GM18909 (cell line): ENCODE measurements around the gene NDC80.
A peak's percentile ranks its signal among the peaks of the same experiment; 100 is the strongest.
"Not testable (repeated sequence)": the region's sequence is repeated elsewhere in the genome, so short reads cannot be mapped to it uniquely, and the experiment has no call there.

Experiments used
- ATAC-seq: cut with Tn5 transposase; IDR thresholded peaks from one replicate; pipeline ENCODE4 v1.9.1; 2021; ENCODE audit warnings: mild to moderate bottlenecking; ENCODE audit not compliant: unreplicated experiment, poor library complexity

Gene NDC80

DNA sequence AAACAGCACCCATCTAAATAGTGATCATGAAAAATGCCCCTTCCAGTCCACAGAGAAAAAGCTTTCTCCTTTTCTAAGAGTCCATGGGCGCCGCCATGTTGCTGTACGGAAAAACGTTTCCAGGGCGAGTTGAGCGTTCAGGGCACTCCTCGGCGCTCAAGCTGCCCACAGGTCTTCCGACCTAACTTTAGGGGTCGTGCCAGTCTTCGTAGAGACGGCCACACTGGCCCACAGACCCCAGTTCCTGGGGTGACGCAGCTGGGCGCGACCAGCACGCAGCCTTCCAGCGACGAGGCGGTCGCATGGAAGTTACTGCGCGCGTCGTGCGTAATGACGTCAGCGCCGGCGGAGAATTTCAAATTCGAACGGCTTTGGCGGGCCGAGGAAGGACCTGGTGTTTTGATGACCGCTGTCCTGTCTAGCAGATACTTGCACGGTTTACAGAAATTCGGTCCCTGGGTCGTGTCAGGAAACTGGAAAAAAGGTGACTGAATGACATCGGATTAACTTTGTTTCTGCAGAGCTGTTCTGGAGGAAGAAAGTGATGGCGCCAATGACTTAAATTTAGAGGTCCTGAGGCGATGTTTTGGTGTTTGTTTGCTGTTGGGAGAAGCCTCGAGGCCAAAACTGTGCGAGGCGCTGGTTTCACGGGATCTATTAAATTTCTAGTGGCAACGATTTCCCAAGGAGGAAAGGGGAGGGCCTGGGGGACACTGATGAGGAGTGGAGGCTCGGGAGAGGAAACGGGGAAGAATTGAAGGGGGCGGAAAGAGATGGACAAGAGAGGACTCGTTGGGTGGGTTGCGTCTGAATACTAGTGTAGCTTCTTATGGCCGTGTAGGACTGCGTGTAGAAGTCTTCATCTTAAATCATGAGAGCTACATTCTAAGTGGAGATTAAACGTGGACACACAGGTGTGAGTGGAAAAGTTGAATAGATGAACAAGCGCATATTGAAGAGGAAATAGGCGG lies at the start of gene NDC80, which contains the start of gene METTL4:
NDC80 (plus strand) TSS at position 358 of the 971 bp plus-strand sequence. CDS start 1,429 bp downstream, outside the sequence.
METTL4 (minus strand) TSS at position 306 of the 971 bp plus-strand sequence. CDS start 4,289 bp downstream, outside the sequence.
- ATAC-seq: peak; percentile 83

- ATAC-seq: peak; percentile 67
These were observed 49.2 kb upstream of the NDC80 start for GRCh38 chr18:2522112-2522511.

DNA sequence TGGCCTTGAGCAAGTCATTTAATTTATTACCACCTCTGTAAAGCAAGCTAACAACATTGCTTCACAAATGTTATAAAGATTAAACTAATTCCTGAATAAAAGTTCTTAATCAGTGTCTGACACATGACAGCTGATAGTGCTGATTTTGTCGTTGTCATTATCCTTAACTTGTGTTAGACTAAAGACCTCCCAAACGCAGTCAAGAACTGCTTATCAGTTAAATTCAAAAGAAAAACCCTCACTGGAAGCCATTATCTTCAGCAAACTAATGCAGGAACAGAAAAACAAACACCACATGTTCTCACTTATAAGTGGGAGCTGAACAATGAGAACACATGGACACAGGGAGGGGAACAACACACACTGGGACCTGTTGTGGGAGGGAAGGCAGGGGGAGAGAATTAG lies 46.6 kb upstream of the NDC80 start:
- not testable (repeated sequence) for ATAC-seq

GRCh38 chr18:2526329-2526728 lies 45.0 kb upstream of the NDC80 start:
- ATAC-seq: no peak

- ATAC-seq: no peak
These were observed 42.2 kb upstream of the NDC80 start for GRCh38 chr18:2529154-2529553.

GRCh38 chr18:2531751-2532150 lies 39.6 kb upstream of the NDC80 start:
- ATAC-seq: no peak

- ATAC-seq: no peak
These were observed 38.6 kb upstream of the NDC80 start for GRCh38 chr18:2532797-2533196.

DNA sequence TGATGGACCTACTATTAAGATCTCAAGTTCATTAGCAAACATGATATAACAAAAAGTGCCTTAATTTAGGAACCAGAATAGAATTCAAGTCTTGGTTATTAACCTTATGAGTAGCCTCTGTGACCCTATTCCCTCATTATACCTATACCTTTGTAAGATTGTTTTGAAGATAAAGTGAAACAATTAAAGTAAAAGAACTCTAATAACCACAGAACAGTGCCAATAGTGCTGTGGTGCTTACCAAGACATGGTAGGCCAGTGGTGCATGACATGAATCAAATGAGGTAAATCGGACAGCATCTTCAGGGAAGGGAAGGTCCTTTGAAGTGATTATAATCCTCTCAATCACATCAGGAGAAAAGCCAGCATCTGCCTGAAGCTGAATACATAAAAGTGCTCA lies 36.5 kb upstream of the NDC80 start:
- ATAC-seq: peak; percentile 60

DNA sequence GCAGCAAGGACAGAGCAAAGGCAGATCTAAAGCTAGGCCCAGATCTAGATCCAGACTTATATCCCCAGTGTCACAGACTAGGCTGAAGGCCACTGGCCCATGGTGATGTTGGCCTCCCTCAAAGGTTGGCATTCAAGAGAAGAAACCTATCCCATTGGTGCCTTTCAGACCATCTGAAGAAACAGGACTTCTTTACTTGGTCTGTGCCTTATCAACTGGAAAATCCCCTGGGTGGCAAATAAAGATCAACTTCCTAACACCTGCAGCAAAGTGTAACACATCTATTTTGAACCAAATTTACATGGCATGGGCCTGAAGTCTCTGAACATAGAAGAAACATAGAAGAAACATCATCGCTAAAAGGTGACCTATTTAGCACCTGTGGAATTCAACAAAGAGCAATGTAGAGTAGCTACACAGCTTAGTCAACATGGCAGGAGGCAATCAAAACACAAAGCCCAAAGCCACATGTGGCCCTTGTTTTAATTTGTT lies 35.9 kb upstream of the NDC80 start:
- peak; percentile 40 for ATAC-seq

GRCh38 chr18:2536063-2536462 lies 35.3 kb upstream of the NDC80 start:
- no peak for ATAC-seq

GRCh38 chr18:2536493-2536892 lies 34.9 kb upstream of the NDC80 start:
- ATAC-seq: no peak

DNA sequence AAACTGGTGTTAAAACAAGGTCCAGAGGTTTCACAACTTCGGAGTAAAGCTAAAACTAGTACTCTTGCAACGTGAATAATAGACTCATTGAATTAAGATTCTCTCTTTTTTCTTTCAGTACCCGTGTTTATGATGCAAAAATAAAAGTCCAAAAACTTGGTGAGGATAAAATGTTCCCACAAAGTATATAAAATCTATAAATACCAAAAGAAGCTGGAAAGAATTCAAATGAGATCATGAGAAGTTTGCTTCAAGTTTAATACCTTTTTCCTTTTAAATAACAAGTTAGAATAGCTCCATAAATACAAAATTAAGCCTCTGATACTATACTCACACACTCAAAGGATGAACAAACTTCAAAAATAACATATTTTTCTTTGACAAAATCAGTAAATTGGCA lies 34.1 kb upstream of the NDC80 start:
- no peak for ATAC-seq

- ATAC-seq: no peak
These were observed 33.1 kb upstream of the NDC80 start for GRCh38 chr18:2538236-2538635.

- ATAC-seq: no peak
These were observed 32.5 kb upstream of the NDC80 start for GRCh38 chr18:2538844-2539243.

GRCh38 chr18:2540575-2540974 lies 30.8 kb upstream of the NDC80 start:
- no peak for ATAC-seq

DNA sequence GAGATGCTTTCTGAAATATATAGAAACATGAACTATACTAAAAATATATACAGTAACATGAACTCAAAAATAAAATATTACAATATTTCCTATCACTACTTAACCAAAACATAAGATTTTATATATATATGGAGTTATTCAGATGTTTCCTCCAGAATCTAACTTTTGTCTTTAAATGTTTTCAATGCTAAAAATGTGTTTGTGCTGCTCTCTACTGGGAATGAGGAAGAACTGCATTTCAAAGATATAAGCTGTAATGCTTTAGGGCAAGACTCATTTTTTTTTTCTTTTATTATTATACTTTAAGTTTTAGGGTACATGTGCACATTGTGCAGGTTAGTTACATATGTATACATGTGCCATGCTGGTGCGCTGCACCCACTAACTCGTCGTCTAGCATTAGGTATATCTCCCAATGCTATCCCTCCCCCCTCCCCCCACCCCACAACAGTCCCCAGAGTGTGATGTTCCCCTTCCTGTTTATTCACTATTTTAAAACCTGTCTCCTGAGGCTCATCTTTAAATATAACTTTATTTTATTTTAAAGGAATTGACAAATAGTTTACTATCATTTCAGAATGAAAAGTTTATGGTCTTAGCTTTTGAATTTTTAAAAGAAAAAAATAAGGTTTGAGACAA lies 29.3 kb upstream of the NDC80 start:
- peak; percentile 66 for ATAC-seq

GRCh38 chr18:2545155-2545554 lies 26.2 kb upstream of the NDC80 start:
- ATAC-seq: no peak

- peak; percentile 70 for ATAC-seq
These were observed 23.8 kb upstream of the NDC80 start for GRCh38 chr18:2547477-2548087.

DNA sequence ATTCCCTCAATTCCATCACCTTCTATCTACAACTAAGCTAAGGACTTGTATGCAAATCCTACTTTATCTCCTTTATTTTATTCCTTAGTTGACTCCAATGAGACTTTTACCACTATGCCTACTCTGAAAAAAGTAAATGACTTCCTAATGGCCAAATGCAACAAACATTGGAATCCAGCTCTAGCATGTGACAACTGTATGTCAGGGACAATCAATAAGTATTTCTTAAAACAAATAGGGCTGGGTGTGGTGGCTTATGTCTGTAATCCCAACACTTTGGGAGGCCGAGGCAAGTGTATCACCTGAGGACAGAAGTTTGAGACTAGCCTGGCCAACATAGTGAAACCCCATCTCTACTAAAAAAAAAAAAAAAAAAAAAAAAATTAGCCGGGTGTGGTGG lies 21.9 kb upstream of the NDC80 start:
- ATAC-seq: no peak

- ATAC-seq: no peak
These were observed 19.9 kb upstream of the NDC80 start for GRCh38 chr18:2551425-2551824.

- no peak for ATAC-seq
These were observed 16.7 kb upstream of the NDC80 start for GRCh38 chr18:2554696-2555095.
